ENCODE data around the gene POLR2L.

- TF ChIP-seq POLR2AphosphoS5 (IDR thresholded peaks at IDR 0.05; ENCODE audit: low read depth, low read length) (peak; percentile 94), TAF1 (IDR thresholded peaks at IDR 0.05; ENCODE audit: borderline replicate concordance, insufficient read depth, low read length) (0 out of 2 replicates have a peak, but pooled peaks have one; percentile 33)
- TF ChIP-seq, protein P1, sequence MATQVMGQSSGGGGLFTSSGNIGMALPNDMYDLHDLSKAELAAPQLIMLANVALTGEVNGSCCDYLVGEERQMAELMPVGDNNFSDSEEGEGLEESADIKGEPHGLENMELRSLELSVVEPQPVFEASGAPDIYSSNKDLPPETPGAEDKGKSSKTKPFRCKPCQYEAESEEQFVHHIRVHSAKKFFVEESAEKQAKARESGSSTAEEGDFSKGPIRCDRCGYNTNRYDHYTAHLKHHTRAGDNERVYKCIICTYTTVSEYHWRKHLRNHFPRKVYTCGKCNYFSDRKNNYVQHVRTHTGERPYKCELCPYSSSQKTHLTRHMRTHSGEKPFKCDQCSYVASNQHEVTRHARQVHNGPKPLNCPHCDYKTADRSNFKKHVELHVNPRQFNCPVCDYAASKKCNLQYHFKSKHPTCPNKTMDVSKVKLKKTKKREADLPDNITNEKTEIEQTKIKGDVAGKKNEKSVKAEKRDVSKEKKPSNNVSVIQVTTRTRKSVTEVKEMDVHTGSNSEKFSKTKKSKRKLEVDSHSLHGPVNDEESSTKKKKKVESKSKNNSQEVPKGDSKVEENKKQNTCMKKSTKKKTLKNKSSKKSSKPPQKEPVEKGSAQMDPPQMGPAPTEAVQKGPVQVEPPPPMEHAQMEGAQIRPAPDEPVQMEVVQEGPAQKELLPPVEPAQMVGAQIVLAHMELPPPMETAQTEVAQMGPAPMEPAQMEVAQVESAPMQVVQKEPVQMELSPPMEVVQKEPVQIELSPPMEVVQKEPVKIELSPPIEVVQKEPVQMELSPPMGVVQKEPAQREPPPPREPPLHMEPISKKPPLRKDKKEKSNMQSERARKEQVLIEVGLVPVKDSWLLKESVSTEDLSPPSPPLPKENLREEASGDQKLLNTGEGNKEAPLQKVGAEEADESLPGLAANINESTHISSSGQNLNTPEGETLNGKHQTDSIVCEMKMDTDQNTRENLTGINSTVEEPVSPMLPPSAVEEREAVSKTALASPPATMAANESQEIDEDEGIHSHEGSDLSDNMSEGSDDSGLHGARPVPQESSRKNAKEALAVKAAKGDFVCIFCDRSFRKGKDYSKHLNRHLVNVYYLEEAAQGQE (IDR thresholded peaks at IDR 0.05; ENCODE audit: insufficient read depth in 1 of 2, low read depth in 2 of 2, low read length in 2 of 2), result no peak
Observed at GRCh38 chr11:813456-814096, 28.8 kb downstream of the POLR2L start.
